Panc1 (cell line): Measurements from ENCODE around the gene DAB2IP. TPM values are rescaled to one million over a fixed set of nuclear protein-coding genes. Genes with fewer than 3 reads are reported as not detected.

ENCODE experiments used
- ATAC-seq: fragments of 200-7000 bp; cut with Tn5 transposase; 2 replicates; pipeline ENCODE4 v1.9.1; 2020; ENCODE audit warnings: mild to moderate bottlenecking, moderate library complexity
- BruUV-seq: library from RNA; stranded (reverse); fragments of 400-500 nt; replicated peaks from 2 replicates; lab custom pipeline; 2021; lab: Mats Ljungman, UMichigan
- CTCF ChIA-PET: fragments of 300-600 bp; sonication (Branson Sonifier 250); formaldehyde crosslinking; loops from one replicate; lab custom pipeline; 2022; ENCODE audit warnings: antibody characterized with exemption; lab: Charles Lee
- POLR2A ChIA-PET: fragments of 300-600 bp; sonication (Branson Sonifier 250); formaldehyde crosslinking; loops from one replicate; lab custom pipeline; 2022; ENCODE audit warnings: antibody characterized with exemption; lab: Charles Lee
- DNase-seq: peaks from one replicate; pipeline ENCODE4 v3.0.0-alpha.2; 2010; ENCODE audit warnings: low read depth, low spot score
- H3K27ac ChIP-seq: 2 replicates; pipeline ENCODE4 v1.5.1; 2011; ENCODE audit warnings: mild to moderate bottlenecking, low read length, inconsistent platforms
- H3K27me3 ChIP-seq: fragments of 200-500 bp; sonication (Bioruptor generic); 2 replicates; pipeline ENCODE4 v1.6.0; 2014; ENCODE audit warnings: low read length, inconsistent platforms; ENCODE audit not compliant: control insufficient read depth, insufficient read depth
- H3K36me3 ChIP-seq: fragments of 200-500 bp; sonication (Bioruptor generic); 2 replicates; pipeline ENCODE4 v1.5.1; 2014; ENCODE audit warnings: inconsistent platforms, mild to moderate bottlenecking, low read length, moderate library complexity; ENCODE audit not compliant: control insufficient read depth, insufficient read depth
- H3K4me1 ChIP-seq: 2 replicates; pipeline ENCODE4 v1.5.1; 2011; ENCODE audit warnings: inconsistent platforms, mild to moderate bottlenecking, low read length, moderate library complexity; ENCODE audit not compliant: control insufficient read depth, insufficient read depth
- H3K4me3 ChIP-seq, 2 experiments: 2 replicates each; pipeline ENCODE4 v1.5.1; 2011 to 2012; ENCODE audit warnings: low read depth in 2 of 2, low read length in 2 of 2, mild to moderate bottlenecking in 2 of 2, inconsistent platforms in 1 of 2, moderate library complexity in 1 of 2
- H3K9me3 ChIP-seq: fragments of 200-500 bp; sonication (Bioruptor generic); 2 replicates; pipeline ENCODE4 v1.5.1; 2014; ENCODE audit warnings: low read depth, mild to moderate bottlenecking, inconsistent platforms, low read length, moderate library complexity; ENCODE audit not compliant: control insufficient read depth, insufficient read depth
- POLR2AphosphoS5 ChIP-seq: IDR thresholded peaks from 2 replicates; pipeline ENCODE4 v1.6.1; 2012; ENCODE audit warnings: mild to moderate bottlenecking, low read depth, low read length, moderate library complexity
- SIN3A ChIP-seq: IDR thresholded peaks from 2 replicates; pipeline ENCODE4 v1.6.1; 2012; ENCODE audit warnings: low read depth, mild to moderate bottlenecking, low read length, moderate library complexity, borderline replicate concordance; ENCODE audit not compliant: insufficient read depth
- TCF7L2 ChIP-seq: IDR thresholded peaks from 2 replicates; pipeline ENCODE4 v1.6.1; 2011; ENCODE audit warnings: mild to moderate bottlenecking, low read depth, low read length, inconsistent platforms
- in situ Hi-C: cut with HindIII; loops from 2 replicates; pipeline ENCODE4 v1.10.0; 2016; ENCODE audit warnings: low sequenced_read_pairs, low pct_unique_long_range_greater_than_20kb
- intact Hi-C: fragments of 100-400 bp; cut with micrococcal nuclease; formaldehyde crosslinking; loops from one replicate; pipeline ENCODE4 v1.10.0; 2022; ENCODE audit not compliant: unreplicated experiment
- total RNA-seq: library from RNA; stranded (reverse); gene quantifications from one replicate; pipeline ENCODE4 v1.2.1, GENCODE V29; 2021; ENCODE audit not compliant: unreplicated experiment
- TF ChIP-seq, protein P1 (sequence below), 2 experiments: IDR thresholded peaks; 2 replicates each; pipeline ENCODE4 v1.6.1; 2011 to 2012; ENCODE audit warnings: low read depth in 2 of 2, control low read depth in 1 of 2, low read length in 1 of 2, mild to moderate bottlenecking in 1 of 2, moderate library complexity in 1 of 2; ENCODE audit not compliant: insufficient read depth in 1 of 2
- TF ChIP-seq, protein P2 (sequence below): fragments of 450-650 bp; IDR thresholded peaks from 2 replicates; pipeline ENCODE4 v1.5.1; 2017; ENCODE audit warnings: mild to moderate bottlenecking

The DAB2IP gene
- total RNA-seq, 1 experiment from 2014 or later: 18.4 TPM

DNA sequence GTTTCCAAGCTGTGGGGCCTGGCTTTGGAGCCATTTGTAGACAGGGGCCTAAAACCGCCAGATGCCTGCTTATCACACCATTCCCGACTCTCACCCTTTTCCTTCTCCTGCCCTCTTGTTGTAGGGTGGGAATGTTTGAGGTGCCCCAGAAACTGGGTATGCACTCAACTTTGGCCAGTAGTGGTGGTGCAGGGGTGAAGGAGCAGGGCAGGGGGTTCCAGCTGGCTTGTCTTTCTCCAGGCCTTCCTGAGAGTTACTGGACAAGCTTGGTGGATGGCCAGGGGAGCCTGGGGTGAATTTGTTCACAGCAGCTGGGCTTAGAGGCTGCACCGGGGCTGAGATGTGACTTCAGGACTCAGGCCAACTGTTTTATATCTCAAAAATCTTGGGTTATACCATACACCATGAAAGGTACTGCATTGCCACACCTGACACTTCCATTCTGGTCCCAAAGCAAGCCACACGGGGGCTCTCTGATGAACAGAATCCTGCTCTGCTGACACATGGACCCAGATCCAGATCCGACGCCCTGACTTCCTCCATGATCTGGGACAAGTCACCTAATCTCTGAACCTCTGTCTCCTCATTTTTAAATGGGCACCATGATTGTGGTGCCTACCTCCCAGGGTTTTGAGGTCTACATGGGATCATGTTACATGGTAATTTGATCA, 62.1 kb downstream of the DAB2IP start:
- CTCF ChIA-PET: no interaction called here
- in situ Hi-C loops: no loop called here
- BruUV-seq: no TSS peak

DNA sequence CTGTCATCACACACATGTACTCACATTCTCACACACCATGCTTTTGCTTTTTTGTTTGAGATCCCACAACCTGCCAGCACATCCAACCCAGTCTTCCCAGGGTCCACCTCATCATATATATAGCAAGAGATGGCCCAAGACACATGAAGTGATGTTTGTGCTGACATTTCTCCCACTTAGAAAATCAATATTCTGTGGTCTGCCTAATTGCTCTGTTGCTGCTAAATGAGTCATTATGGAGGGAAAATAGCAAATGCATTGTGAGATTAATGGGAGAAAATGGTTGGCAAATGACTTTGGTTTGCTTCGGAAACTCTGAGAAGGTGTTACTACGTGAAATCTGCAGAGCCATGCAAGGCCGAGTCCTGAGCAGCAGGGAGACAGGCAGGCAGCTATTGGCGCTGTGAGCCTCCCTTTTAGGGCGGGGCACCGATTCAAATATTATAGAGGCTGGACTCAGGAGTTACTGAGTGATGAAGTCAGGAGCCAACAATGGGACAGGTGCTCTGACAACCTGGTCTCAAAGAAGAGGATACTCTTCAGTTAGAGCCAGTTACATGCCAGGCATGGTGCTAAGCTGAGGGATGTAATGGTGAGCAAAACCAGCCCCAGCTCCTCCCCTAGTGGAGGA, 62.8 kb downstream of the DAB2IP start:
- DNase-seq (no peak), ATAC-seq (no peak)
- no TSS peak for BruUV-seq
- Histone ChIP-seq H3K9me3 (no peaks in the 10 kb centered on the region), H3K4me1 (no peaks in the 10 kb centered on the region), H3K4me3 (no peak overlapping the region), H3K36me3 (no peaks in the 10 kb centered on the region), H3K27ac (no peak overlapping the region), H3K27me3 (no peaks in the 10 kb centered on the region)
- in situ Hi-C loops (no loop called here), intact Hi-C loops (no loop called here)
- CTCF ChIA-PET: no interaction called here
- TF ChIP-seq, protein P1, sequence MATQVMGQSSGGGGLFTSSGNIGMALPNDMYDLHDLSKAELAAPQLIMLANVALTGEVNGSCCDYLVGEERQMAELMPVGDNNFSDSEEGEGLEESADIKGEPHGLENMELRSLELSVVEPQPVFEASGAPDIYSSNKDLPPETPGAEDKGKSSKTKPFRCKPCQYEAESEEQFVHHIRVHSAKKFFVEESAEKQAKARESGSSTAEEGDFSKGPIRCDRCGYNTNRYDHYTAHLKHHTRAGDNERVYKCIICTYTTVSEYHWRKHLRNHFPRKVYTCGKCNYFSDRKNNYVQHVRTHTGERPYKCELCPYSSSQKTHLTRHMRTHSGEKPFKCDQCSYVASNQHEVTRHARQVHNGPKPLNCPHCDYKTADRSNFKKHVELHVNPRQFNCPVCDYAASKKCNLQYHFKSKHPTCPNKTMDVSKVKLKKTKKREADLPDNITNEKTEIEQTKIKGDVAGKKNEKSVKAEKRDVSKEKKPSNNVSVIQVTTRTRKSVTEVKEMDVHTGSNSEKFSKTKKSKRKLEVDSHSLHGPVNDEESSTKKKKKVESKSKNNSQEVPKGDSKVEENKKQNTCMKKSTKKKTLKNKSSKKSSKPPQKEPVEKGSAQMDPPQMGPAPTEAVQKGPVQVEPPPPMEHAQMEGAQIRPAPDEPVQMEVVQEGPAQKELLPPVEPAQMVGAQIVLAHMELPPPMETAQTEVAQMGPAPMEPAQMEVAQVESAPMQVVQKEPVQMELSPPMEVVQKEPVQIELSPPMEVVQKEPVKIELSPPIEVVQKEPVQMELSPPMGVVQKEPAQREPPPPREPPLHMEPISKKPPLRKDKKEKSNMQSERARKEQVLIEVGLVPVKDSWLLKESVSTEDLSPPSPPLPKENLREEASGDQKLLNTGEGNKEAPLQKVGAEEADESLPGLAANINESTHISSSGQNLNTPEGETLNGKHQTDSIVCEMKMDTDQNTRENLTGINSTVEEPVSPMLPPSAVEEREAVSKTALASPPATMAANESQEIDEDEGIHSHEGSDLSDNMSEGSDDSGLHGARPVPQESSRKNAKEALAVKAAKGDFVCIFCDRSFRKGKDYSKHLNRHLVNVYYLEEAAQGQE (IDR thresholded peaks at IDR 0.05; ENCODE audit: insufficient read depth in 1 of 2, low read depth in 2 of 2, low read length in 1 of 2): no peak
- TF ChIP-seq POLR2AphosphoS5 (no peak), TCF7L2 (no peak), SIN3A (no peak)
- POLR2A ChIA-PET: no interaction called here

More for the DNA sequence above, 62.1 kb downstream of the DAB2IP start:
- intact Hi-C loops: no loop called here
- no peaks in the 10 kb centered on the region for H3K9me3 ChIP-seq
- POLR2A ChIA-PET: interaction anchor here (0.6 kb wide), 1 partner anchor 46 kb away, joined by 5 read pairs; no protein-coding TSS in a partner anchor
- no peak overlapping the region for H3K4me3 ChIP-seq
- no peak for TF ChIP-seq SIN3A
- no peak for TF ChIP-seq TCF7L2
- TF ChIP-seq, protein P2, sequence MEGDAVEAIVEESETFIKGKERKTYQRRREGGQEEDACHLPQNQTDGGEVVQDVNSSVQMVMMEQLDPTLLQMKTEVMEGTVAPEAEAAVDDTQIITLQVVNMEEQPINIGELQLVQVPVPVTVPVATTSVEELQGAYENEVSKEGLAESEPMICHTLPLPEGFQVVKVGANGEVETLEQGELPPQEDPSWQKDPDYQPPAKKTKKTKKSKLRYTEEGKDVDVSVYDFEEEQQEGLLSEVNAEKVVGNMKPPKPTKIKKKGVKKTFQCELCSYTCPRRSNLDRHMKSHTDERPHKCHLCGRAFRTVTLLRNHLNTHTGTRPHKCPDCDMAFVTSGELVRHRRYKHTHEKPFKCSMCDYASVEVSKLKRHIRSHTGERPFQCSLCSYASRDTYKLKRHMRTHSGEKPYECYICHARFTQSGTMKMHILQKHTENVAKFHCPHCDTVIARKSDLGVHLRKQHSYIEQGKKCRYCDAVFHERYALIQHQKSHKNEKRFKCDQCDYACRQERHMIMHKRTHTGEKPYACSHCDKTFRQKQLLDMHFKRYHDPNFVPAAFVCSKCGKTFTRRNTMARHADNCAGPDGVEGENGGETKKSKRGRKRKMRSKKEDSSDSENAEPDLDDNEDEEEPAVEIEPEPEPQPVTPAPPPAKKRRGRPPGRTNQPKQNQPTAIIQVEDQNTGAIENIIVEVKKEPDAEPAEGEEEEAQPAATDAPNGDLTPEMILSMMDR: no peak
- TF ChIP-seq POLR2AphosphoS5: no peak
- TF ChIP-seq, protein P1 (IDR thresholded peaks at IDR 0.05; ENCODE audit: insufficient read depth in 1 of 2, low read depth in 2 of 2, low read length in 1 of 2): no peak
- no peaks in the 10 kb centered on the region for H3K36me3 ChIP-seq
- no peak for DNase-seq
- H3K27ac ChIP-seq: no peak overlapping the region
- no peaks in the 10 kb centered on the region for H3K27me3 ChIP-seq
- ATAC-seq: no peak
- no peaks in the 10 kb centered on the region for H3K4me1 ChIP-seq
